DOHH2 (cell line): ENCODE measurements around the gene PPIL1.

Experiments used
- EZH2phosphoT487 ChIP-seq: fragments of 200-600 bp; sonication (generic); IDR thresholded peaks from 2 replicates; pipeline ENCODE4 v1.6.1; 2017; ENCODE audit warnings: borderline replicate concordance, mild to moderate bottlenecking, antibody characterized with exemption, low read length, moderate library complexity, mixed read lengths
- TF ChIP-seq, protein P1 (sequence below): fragments of 200-600 bp; sonication (generic); IDR thresholded peaks from one replicate; pipeline ENCODE4 v1.5.1; 2014; ENCODE audit warnings: antibody characterized with exemption, mild to moderate bottlenecking, low read depth, low read length; ENCODE audit not compliant: poor library complexity, severe bottlenecking

DNA sequence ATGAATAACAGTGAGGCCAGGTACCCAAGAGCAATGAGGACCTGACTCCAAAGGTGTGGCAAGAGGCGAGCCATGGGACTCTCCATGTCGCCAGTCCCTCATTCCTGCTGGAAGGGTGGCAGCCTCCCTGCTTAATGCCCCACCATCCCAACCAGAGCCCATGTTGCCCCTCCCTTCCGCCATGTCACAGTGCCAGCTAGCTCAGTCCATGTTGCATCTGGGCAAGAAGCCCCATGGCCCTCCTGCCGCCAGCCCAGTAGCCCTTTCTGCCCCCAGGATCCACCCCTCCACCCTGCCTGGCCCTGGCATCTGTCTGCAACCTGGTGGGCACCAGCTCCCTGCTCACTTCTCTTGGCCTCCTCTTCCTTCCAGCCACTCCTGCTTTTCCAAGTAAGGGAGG lies 29.4 kb downstream of the PPIL1 start:
- TF ChIP-seq, protein P1, sequence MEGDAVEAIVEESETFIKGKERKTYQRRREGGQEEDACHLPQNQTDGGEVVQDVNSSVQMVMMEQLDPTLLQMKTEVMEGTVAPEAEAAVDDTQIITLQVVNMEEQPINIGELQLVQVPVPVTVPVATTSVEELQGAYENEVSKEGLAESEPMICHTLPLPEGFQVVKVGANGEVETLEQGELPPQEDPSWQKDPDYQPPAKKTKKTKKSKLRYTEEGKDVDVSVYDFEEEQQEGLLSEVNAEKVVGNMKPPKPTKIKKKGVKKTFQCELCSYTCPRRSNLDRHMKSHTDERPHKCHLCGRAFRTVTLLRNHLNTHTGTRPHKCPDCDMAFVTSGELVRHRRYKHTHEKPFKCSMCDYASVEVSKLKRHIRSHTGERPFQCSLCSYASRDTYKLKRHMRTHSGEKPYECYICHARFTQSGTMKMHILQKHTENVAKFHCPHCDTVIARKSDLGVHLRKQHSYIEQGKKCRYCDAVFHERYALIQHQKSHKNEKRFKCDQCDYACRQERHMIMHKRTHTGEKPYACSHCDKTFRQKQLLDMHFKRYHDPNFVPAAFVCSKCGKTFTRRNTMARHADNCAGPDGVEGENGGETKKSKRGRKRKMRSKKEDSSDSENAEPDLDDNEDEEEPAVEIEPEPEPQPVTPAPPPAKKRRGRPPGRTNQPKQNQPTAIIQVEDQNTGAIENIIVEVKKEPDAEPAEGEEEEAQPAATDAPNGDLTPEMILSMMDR: no peak
- no peak for TF ChIP-seq EZH2phosphoT487
